MM.1S (cell line): ENCODE results near the gene SPEF1.

Source experiments
- DNase-seq: peaks from one replicate; pipeline ENCODE4 v3.0.0-alpha.2; 2015
- H2AFZ ChIP-seq: fragments of 300-600 bp; sonication (generic); 2 replicates; pipeline ENCODE4 v1.6.0; 2016; ENCODE audit warnings: antibody characterized with exemption, low read length
- H3F3A ChIP-seq: fragments of 300-600 bp; sonication (generic); 2 replicates; pipeline ENCODE4 v1.6.1; 2016; ENCODE audit warnings: mild to moderate bottlenecking, antibody characterized with exemption, low read length, moderate library complexity, mixed read lengths; ENCODE audit not compliant: insufficient read depth
- H3K27ac ChIP-seq: fragments of 300-600 bp; sonication (generic); 2 replicates; pipeline ENCODE4 v1.5.1; 2016; ENCODE audit warnings: mild to moderate bottlenecking, low read length
- H3K27me3 ChIP-seq: fragments of 300-600 bp; sonication (generic); replicated peaks from 2 replicates; pipeline ENCODE4 v1.6.0; 2016; ENCODE audit warnings: low read length; ENCODE audit not compliant: insufficient read depth
- H3K36me3 ChIP-seq: fragments of 300-600 bp; sonication (generic); replicated peaks from 2 replicates; pipeline ENCODE4 v1.6.1; 2016; ENCODE audit warnings: mild to moderate bottlenecking, low read length, mixed read lengths; ENCODE audit not compliant: insufficient read depth
- H3K4me1 ChIP-seq: fragments of 300-600 bp; sonication (generic); 2 replicates; pipeline ENCODE4 v1.6.1; 2016; ENCODE audit warnings: low read length, mixed read lengths
- H3K4me2 ChIP-seq: fragments of 300-600 bp; sonication (generic); 2 replicates; pipeline ENCODE4 v1.6.0; 2016; ENCODE audit warnings: low read depth, low read length
- H3K4me3 ChIP-seq: fragments of 300-600 bp; sonication (generic); 2 replicates; pipeline ENCODE4 v1.5.1; 2016; ENCODE audit warnings: low read length, mixed read lengths
- H3K79me2 ChIP-seq: fragments of 300-600 bp; sonication (generic); 2 replicates; pipeline ENCODE4 v1.6.1; 2016; ENCODE audit warnings: mixed run types, low read length, mixed read lengths
- H3K9ac ChIP-seq: fragments of 300-600 bp; sonication (generic); 2 replicates; pipeline ENCODE4 v1.6.1; 2016; ENCODE audit warnings: low read length, mixed read lengths
- H3K9me2 ChIP-seq: fragments of 300-600 bp; sonication (generic); replicated peaks from 2 replicates; pipeline ENCODE4 v1.6.1; 2016; ENCODE audit warnings: mild to moderate bottlenecking, low read length, mixed read lengths; ENCODE audit not compliant: insufficient read depth
- H3K9me3 ChIP-seq: fragments of 300-600 bp; sonication (generic); replicated peaks from 2 replicates; pipeline ENCODE4 v1.6.1; 2016; ENCODE audit warnings: mild to moderate bottlenecking, low read length, mixed read lengths; ENCODE audit not compliant: insufficient read depth
- H4K20me1 ChIP-seq: fragments of 300-600 bp; sonication (generic); 2 replicates; pipeline ENCODE4 v1.6.1; 2016; ENCODE audit warnings: mild to moderate bottlenecking, low read length, moderate library complexity, mixed read lengths; ENCODE audit not compliant: insufficient read depth
- CTCF ChIP-seq: fragments of 300-600 bp; sonication (generic); IDR thresholded peaks from 2 replicates; pipeline ENCODE4 v1.5.1; 2016; ENCODE audit warnings: antibody characterized with exemption, low read length, mixed read lengths
- EZH2 ChIP-seq: fragments of 300-600 bp; sonication (generic); optimal IDR thresholded peaks from 2 replicates; pipeline ENCODE3; 2017; ENCODE audit warnings: low read depth, mild to moderate bottlenecking, antibody characterized with exemption, low read length, mixed read lengths
- EZH2phosphoT487 ChIP-seq: fragments of 300-600 bp; sonication (generic); IDR thresholded peaks from 2 replicates; pipeline ENCODE4 v1.6.1; 2018; ENCODE audit warnings: antibody characterized with exemption, low read length

The SPEF1 gene

GRCh38 chr20:3811467-3812258 lies 30.4 kb upstream of the SPEF1 start:
- Histone ChIP-seq H4K20me1 (no peaks in the 10 kb centered on the region), H3K9me3 (no peaks in the 10 kb centered on the region), H3K4me2 (no peak overlapping the region), H3K27ac (no peak overlapping the region), H3K4me3 (no peak overlapping the region), H3K4me1 (no peaks in the 10 kb centered on the region), H2AFZ (no peak overlapping the region), H3K79me2 (no peaks in the 10 kb centered on the region), H3K36me3 (no peaks in the 10 kb centered on the region), H3F3A (no peaks in the 10 kb centered on the region; the same call in 1 of the 2 replicates), H3K9ac (no peak overlapping the region), H3K27me3 (no peaks in the 10 kb centered on the region), H3K9me2 (no peaks in the 10 kb centered on the region)
- TF ChIP-seq EZH2 (no peak), EZH2phosphoT487 (no peak), CTCF (no peak)
- DNase-seq, result no peak

DNA sequence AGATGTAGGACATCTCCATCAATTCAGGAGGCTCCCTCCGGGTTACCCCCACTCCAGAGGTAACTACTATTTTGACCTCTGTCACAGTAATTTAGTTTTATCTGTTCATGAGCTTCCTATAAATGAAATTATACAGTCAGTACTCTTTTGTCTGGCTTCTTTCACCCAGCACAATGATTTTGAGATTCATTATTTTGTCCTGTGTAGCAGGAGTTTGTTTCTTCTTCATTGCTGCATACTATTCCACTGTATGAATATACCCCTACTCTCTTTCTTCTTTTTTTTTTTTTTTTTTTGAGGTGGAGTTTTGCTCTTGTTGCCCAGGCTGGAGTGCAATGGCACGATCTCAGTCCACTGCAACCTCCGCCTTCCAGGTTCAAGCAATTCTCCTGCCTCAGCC lies 27.3 kb upstream of the SPEF1 start:
- no peak for TF ChIP-seq CTCF
- no peak for TF ChIP-seq EZH2
- no peak for TF ChIP-seq EZH2phosphoT487
- DNase-seq, result no peak
- H3K9ac ChIP-seq, result no peak overlapping the region
- H2AFZ ChIP-seq, result no peak overlapping the region
- H3K4me1 ChIP-seq, result no peaks in the 10 kb centered on the region
- no peak overlapping the region for H3K4me3 ChIP-seq
- no peak overlapping the region for H3K27ac ChIP-seq
- H3K4me2 ChIP-seq, result no peak overlapping the region
- H3K9me2 ChIP-seq, result no peaks in the 10 kb centered on the region
- H3K36me3 ChIP-seq, result no peaks in the 10 kb centered on the region; the same call in 1 of the 2 replicates
- H3K9me3 ChIP-seq, result no peaks in the 10 kb centered on the region
- no peaks in the 10 kb centered on the region for H4K20me1 ChIP-seq
- H3K27me3 ChIP-seq, result no peaks in the 10 kb centered on the region
- H3F3A ChIP-seq, result no peaks in the 10 kb centered on the region; the same call in 1 of the 2 replicates
- no peaks in the 10 kb centered on the region for H3K79me2 ChIP-seq

- TF ChIP-seq EZH2 (no peak), EZH2phosphoT487 (no peak), CTCF (no peak)
- Histone ChIP-seq H3K9me3 (no peaks in the 10 kb centered on the region), H2AFZ (no peak overlapping the region), H4K20me1 (no peaks in the 10 kb centered on the region), H3K36me3 (peaks cover 3% of the 10 kb centered on the region), H3K27me3 (no peaks in the 10 kb centered on the region), H3K9ac (no peak overlapping the region), H3K79me2 (peaks cover 19% of the 10 kb centered on the region), H3K27ac (no peak overlapping the region), H3K4me1 (peaks cover 7% of the 10 kb centered on the region), H3K4me2 (no peak overlapping the region), H3F3A (no peaks in the 10 kb centered on the region; the same call in 1 of the 2 replicates), H3K9me2 (no peaks in the 10 kb centered on the region), H3K4me3 (no peak overlapping the region)
- DNase-seq, result no peak
These were observed 23.5 kb upstream of the SPEF1 start for GRCh38 chr20:3804781-3805180.
